NCI-H2029 treated with DMSO at 0.1 percent for 48 hours (cell line): ENCODE measurements around the gene TWIST2.

Experiments used
- DNase-seq: peaks from one replicate; lab custom pipeline; 2025; lab: John Stamatoyannopoulos, UW

The TWIST2 gene

GRCh38 chr2:238873381-238873801, 25.5 kb downstream of the TWIST2 start:
- DNase-seq, result no peak

GRCh38 chr2:238873841-238874240, 26.0 kb downstream of the TWIST2 start:
- DNase-seq, result no peak

- no peak for DNase-seq
Measured at GRCh38 chr2:238874330-238875050, 26.6 kb downstream of the TWIST2 start.

- DNase-seq, result no peak
Measured at GRCh38 chr2:238875101-238875470, 27.2 kb downstream of the TWIST2 start.

- DNase-seq, result no peak
Measured at GRCh38 chr2:238875471-238876231, 27.8 kb downstream of the TWIST2 start.

GRCh38 chr2:238876232-238876630, 28.3 kb downstream of the TWIST2 start:
- no peak for DNase-seq

GRCh38 chr2:238878051-238878735, 30.3 kb downstream of the TWIST2 start:
- no peak for DNase-seq

GRCh38 chr2:238879043-238879442, 31.2 kb downstream of the TWIST2 start:
- no peak for DNase-seq

GRCh38 chr2:238879621-238880377, 31.9 kb downstream of the TWIST2 start:
- DNase-seq, result no peak

- no peak for DNase-seq
Measured at GRCh38 chr2:238881353-238882081, 33.6 kb downstream of the TWIST2 start.

DNA sequence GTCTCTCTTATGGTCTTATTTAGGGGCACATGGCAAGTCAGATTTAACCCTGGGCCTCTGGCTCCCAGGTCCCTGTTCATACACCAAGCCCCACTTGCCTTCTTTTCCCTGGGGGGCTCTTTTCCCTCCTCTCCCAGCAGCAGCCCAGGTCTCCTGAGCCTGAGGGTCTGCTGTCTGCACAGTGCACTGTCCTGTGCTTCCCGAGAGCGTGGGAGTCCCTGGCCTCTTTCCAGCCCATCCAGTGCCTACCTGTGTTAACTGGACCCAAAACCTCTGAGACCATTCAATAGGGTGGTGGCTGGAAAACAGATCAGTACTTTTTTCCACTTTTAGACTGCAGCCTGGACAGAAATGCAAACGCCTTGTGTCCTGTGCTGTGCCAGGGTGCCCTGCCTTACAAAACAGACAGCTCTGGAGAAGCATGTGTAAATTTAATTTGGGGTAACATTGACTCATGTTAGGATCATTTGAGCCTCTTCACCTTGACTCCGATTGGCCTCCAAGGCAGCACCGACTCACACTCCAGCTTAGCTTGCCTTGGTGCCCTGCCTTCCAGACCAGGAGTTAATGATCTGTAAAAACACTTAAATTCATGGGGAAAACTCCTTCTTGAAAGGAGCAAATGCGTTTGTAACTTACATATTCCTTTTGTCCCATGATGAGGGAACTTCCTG, 34.3 kb downstream of the TWIST2 start:
- DNase-seq, result no peak

- DNase-seq, result no peak
Measured at GRCh38 chr2:238883421-238883901, 35.6 kb downstream of the TWIST2 start.

GRCh38 chr2:238884122-238884811, 36.4 kb downstream of the TWIST2 start:
- no peak for DNase-seq

GRCh38 chr2:238884812-238885408, 37.0 kb downstream of the TWIST2 start:
- no peak for DNase-seq

GRCh38 chr2:238886453-238887094, 38.7 kb downstream of the TWIST2 start:
- no peak for DNase-seq

DNA sequence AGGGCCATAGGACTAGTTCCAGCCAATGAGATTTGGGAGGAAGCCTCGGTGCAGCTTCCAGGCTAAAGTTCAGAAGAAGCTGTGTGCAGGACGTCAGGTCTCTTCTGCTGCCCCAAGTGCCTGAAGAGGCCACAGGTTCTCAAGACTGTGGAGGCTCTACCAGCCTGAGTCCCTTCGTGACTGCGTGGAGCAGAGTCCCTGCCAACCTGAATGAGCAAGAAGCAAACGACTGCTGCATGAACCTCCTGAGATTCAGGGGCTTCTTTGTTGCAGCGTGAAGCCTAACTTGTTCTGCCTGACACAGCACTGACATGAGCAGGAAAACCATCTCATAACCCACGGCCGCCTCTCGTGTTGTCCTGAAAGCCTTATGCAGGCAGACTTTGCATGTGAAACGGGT, 39.7 kb downstream of the TWIST2 start:
- no peak for DNase-seq

DNA sequence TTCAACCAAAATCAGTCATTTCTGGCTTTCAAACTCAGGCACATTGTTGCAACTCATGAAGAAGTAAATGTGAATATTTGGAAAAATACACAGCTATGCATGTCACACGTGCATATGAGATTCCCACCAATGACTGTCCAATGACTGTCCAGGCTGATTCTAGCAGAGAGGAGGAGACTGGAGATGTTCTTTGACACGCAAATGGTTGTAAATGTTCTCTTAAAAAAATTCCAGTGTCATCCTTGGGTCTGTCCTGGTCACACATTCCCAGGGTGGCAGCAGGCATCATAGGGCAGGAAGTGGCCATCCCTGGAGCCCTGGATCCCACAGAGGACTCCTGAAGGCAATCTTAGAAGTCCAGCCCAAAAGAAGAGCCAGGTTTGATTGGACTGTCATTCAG, 40.9 kb downstream of the TWIST2 start:
- no peak for DNase-seq

DNA sequence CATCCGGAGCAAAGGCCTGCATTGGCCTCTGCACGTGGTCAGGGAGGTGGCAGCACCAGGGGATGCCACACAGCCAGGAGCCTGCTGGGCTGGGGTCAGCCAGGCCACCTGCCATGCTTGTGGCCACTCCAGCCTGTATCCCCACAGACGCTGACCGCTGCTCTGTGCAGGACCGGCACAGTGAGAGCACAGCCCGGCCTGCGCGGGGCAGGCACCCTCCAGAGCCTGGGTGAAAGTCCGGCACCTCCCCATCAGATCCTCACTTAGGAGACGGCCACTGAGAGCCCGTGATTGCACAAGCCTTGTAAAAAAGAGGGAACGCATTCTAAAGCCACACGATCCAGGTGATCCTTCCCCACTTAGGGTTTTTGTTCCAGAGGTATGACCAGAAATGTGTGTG, 42.2 kb downstream of the TWIST2 start:
- DNase-seq, result no peak
